RKO (cell line): Measurements from ENCODE around the gene SARDH.

Experiments
- DNase-seq: peaks from one replicate; pipeline ENCODE4 v3.0.0-alpha.2; 2016; ENCODE audit warnings: low spot score

SARDH gene

DNA sequence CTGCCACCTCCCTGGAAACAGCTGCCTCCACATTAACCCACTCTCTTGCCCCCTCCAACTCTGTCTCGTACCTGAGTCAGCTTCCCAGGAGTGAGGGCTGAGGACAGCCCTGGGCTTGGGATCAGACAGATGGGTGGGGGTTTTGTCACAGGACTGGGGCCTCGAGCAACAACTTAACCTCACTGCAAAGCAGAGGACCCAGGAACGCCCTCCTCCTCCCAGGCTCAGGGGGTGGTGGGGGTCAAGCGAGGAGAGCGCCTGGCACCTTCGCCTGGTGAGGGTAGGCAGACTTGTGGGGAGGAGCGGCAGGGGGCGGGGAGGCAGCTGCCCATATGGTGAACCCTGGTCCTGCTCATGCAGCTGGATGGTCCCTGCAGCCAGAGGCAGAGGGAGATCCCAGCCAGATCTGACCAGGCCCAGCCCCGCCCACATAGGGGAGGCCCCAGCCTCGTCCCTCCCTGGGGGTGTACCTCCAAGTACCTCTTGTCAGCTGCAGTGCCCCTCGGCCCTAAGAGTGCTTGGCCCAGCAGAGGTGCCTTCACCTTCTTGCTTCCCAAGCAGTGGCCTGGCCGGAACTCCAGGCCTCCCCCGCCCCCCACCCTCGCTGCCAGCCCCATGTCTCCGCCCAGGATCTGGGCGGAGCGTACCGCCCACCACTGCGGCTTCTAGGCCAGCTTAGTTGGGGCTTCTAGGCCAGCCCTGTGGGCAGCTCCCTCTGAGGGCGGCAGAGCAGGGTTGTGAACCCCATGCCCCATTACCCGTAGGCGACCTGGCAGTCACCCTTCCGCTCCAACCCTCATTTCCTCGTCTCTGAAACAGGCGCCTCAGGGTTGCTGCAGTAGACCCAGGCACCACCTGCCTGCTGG lies at the start of gene SARDH:
TSS of gene SARDH (minus strand) at position 579 of the 866 bp plus-strand sequence. CDS start 4,179 bp downstream, outside the sequence.
- DNase-seq = no peak

DNA sequence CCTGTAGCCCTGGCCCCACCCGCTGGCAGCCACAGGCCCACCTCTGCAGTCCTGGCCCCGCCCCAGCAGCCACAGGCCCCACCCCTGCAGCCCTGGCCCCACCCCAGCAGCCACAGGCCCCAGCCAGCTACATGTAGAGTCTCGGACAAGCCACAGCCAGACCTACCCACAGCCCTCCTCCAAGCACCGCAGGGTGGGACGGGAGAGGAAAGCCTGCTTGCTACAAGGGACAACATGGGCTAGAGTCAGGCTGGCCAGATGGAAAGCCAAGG lies 49.5 kb upstream of the SARDH start:
- no peak for DNase-seq

DNA sequence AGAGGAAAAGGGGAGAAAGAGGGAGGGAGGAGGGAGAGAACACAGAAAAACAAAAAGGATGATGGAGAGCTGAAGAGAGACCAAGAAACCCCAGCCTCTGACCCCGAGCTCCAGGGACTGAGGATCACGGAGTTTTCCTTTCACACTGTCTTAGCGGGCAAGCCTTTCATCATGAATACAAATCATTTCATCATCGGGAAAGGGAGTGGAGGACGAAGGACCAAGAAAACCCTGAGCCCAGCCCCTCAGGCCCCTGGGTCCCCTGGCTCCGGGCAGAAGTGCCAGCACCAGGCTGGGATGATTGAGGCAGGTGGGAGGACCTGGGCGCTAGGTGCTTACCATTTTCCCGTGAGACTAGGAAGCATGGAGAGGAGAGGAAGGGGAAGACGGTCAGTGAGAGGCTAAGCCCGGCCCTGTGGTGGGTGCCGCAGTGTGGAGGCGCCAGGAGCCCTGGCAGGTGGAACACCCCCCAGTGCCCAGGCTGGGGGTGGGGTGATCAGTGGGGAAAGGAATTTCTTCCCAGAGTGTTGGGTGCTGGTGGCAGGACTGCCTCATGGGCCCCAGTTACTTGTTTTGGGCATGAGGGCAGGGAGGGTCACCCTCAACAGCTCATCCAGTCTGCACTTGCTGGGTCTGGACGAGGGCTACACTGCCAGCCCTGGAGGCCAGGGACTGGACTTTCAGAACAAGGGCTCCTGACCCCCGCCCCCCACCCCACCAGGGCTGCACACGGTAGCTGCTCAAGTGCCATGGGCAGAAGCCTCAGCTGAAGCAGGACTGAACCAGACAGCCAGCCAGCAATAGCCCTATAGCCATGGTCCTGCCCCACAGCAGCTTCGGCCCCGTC lies 49.0 kb upstream of the SARDH start:
- DNase-seq = no peak

DNA sequence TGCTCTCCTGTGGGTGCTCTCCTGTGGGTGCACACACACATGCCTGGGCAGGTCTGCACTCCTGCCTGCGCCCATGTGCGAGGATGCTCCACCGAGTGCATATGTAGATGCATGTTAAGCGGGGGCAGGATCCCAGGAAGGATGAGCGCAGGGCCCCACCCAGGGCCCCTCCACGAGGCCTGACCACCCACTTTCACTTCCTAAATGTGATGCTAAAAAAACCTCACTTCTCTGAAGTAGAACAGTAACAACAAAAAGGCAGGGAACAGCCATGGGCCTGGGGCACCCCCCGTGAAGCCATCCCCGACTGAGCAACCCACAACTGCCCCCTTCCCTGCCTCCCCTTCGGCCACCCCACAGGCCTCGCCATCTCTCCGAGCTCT lies 48.2 kb upstream of the SARDH start:
- no peak for DNase-seq

DNA sequence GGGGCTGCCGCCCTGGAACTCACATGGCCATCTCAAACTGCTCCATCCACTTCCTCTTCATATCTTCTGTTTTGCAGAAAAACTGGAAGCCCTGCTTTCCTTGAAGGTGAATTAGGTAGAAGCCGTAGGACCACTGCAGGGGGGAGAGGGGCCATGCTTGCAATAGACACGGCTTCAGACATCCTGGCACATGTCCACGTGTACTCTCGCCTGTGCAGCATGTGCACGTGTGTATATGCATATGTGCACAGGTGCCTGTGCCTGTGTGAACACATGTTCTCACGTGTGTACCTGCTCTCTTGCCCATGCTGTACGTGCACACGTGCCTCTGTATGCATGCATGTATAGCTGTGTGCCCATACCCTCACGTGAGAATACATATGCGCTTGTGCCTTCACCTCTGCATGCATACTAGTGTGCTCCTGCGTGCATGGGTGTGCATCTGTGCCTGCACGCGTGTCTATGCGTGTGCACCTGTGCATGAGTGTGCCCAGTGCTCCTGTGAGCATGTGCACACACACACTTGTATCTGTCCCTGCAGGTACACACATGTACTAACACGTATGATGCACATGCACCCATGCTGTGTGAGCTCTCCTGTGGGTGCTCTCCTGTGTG lies 47.7 kb upstream of the SARDH start:
- DNase-seq = no peak

GRCh38 chr9:133784731-133785561 lies 46.8 kb upstream of the SARDH start:
- DNase-seq = no peak

- no peak for DNase-seq
Observed at GRCh38 chr9:133783331-133783731, 45.2 kb upstream of the SARDH start.

DNA sequence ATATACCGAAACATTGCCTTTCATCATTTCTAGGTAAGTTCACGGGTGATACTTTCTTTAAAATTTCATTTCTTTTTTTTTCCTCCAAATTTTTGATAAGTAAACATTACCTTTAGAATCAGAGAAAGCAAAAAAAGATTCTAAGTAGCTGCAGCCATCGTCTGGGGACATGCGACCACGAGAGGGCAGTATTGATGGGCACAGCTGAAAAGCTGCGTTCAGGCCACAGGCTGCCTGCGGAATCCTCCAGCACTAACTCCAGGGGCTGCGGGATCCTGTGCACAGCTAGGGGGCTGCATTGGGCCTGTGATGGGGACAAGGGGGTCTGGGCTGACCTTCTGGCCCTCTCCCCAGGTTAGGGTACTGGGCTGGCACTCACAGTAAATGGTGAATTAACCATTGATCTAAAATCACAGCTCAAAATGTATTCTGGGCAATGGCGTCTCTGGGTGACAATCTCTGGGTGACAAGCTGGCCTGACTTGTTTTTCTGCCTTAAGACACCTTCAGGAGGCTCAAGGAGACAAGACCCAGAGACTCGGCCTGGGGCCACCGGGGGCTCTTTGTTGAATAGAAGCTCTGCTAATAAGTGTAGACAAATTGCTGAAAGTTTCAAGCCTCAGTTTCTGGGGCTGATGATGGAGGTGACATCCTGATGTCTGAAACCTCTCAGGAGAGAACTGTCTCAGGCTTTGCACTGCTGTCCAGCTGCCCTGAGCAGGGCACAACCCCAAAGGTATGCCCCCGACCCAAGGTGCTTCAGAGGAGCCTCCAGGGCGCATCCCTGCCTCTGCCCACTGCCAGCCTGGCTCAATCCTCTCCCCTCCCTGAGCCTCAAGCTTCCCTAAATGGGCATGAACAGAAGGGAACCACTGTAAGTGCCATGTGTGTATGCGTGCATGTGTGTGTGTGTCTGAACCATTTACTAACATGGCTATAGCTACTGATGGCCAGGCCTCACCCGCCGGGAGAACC lies 44.3 kb upstream of the SARDH start:
- peak; percentile 71 for DNase-seq

DNA sequence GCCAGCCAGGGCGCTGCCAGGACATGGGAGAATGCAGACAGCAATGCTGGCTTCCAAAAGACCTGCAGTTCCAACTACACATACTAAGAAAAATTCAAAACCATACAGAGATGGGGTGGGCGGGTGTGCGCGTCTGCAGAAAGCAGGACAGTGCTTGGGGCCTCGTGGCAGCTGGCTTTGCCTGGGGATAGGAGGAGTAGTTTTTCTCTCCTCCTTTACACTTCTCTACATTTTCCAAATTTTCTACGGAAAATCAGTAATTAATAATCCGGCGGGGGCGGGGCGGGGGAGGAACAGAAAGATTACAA lies 43.6 kb upstream of the SARDH start:
- no peak for DNase-seq

DNA sequence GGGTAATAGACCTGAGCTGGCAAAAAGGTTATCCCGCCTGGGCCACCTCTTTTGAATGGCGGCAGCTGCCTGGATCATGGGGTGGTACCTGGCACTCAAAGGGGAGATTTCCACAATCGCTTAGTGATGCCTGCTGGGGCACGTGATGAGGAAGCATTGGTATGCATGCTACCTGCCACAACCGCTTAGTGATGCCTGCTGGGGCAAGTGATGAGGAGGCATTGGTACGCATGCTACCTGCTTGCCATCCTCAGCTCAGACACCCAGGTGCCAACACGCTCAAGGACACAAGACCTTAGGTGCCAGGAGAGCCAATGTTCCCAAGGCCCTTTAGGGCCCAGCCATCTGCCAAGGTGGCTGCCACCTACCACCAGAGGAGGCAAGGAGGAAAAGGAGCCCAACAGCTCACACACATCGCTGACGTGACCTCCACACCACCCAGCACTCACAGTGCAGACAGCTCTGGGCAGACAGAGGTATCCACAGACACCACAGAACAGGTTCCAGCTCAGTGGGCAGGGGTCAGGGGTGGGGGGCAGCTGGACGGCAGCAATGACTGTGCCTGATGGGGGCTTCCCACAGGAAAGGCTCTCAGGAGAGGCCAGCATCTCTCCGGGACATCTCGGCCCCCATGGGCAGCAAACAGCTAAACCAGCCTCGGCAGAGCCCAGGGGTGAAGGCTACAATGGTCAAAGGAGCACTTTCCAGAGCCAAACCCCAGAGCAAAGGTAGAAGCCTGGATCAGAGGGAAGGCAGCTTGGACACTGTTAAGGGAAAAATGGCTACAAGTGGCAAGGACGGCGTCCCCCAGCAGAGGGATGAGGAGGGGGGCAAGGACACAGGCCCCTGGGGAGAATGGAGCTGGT lies 43.0 kb upstream of the SARDH start:
- DNase-seq = no peak

DNA sequence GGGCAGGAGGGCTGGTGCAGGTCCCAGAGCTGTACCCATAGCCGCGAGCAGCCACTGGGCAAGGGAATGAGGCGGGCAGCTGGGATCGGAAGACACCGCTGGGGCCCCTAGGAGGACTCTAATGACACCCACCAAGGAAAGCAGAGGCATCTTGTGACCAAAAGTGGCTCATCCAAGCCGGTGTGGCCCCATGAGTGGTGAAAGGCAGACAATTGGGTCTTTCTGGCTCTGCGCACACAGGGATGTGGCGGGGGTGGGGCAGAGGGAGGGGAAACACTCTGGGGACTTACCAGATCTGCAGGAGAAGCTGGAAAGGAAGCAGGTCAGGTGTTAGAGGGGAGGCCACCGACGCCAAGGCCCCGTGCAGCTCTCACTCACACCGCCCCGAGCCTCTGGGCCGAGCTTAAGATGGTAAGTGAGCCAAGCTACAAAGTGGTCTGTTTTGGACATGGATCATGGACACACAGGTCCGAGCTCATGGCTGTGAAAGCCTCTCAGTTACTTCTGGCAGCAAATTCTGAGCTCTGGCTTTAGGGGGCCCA lies 42.3 kb upstream of the SARDH start:
- no peak for DNase-seq

- no peak for DNase-seq
Observed at GRCh38 chr9:133779516-133780403, 41.6 kb upstream of the SARDH start.

- no peak for DNase-seq
Observed at GRCh38 chr9:133779081-133779480, 40.9 kb upstream of the SARDH start.

DNA sequence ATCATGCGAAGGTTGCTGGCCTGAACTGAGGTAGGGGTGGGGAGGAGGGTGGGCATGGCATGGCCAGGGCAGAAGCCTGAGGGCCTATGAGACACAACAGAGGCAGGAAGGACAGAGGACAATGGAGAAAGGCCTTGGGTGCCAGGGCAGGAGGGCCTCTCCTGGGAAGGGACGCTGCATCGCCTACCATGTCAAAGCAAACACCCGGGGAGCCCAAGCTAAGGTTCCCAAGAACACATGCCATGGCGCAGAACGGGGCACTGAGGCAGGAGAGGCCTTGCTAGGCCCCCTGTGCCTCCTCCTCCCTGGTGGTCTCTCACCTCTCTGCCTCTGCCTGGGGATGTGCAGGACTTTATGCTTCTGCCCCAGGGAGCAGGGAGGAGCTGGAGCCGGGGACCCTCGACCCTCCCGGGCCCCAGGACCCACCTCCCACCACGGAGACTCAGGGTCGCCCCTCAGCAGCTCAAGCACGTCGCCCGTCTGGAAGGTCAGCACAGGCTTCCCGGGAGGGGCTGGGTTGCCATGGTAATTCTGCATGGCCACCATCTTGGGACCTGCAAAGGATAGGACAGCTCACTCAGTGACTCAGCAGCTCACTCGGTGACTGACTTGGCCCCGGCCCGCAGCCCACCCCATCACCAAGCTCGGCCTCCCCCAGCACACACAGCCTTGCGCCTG lies 40.3 kb upstream of the SARDH start:
- no peak for DNase-seq

DNA sequence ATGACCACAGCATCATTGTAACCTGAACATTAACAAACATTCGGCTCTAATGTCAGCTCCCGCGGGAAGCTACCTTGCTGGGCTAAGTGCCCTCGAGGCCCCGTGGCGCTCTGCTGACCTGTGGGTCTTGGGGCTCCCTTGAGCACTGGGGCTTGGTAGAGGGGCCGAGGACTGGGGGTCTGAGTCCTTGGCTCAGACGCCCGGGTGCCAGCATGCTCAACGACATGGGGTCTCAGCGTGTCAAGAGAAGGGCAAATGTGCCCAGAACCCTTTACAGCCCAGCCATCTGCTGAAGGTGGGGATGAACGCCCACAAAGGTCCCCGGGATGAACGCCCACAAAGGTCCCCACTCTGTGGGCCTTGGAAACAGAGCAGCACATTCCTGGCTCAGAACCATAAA lies 39.7 kb upstream of the SARDH start:
- no peak for DNase-seq

- no peak for DNase-seq
Observed at GRCh38 chr9:133777068-133777791, 39.1 kb upstream of the SARDH start.
